Spleen (tissue), 7 donors: ENCODE results near the gene EXTL1.

Experiments used
- CTCF ChIP-seq, 11 experiments: fragments of 200-600 bp in 7 of 11; fragments of 450-650 bp in 4 of 11; sonication (generic) in 4 of 11; IDR thresholded peaks in 8 of 11; conservative IDR thresholded peaks in 3 of 11; 1 replicate in 7 of 11; 2 replicates in 4 of 11; pipeline versions ENCODE4 v1.4.0 to v1.8.0; 2016 to 2021; ENCODE audit warnings: antibody characterized with exemption in 11 of 11, inconsistent platforms in 4 of 11, mild to moderate bottlenecking in 1 of 11
- POLR2A ChIP-seq, 3 donors: fragments of 450-650 bp; IDR thresholded peaks; one replicate each; pipeline ENCODE4 v1.5.1; 2017; ENCODE audit warnings: antibody characterized with exemption in 3 of 3, mild to moderate bottlenecking in 1 of 3
- POLR2AphosphoS5 ChIP-seq, 3 donors: sonication (generic); formaldehyde crosslinking; IDR thresholded peaks; one replicate each; pipeline ENCODE4 v1.5.1; 2017; ENCODE audit warnings: antibody characterized with exemption in 3 of 3
- donor health status: DM: no; HTN: no; CAD: no; lungs with moderate emphysema.
- donor health status: DM: no; HTN: no; CAD: no.
- donor health status: DM: no; HTN: no; CAD: no.

GRCh38 chr1:26037904-26038303 is 16.3 kb downstream of the EXTL1 start:
- TF ChIP-seq CTCF (IDR thresholded peaks at IDR 0.05 in 8 of 11, conservative IDR thresholded peaks at IDR 0.05 in 3 of 11) = no peak
- no peak for TF ChIP-seq POLR2A (IDR thresholded peaks at IDR 0.05)
- no peak for TF ChIP-seq POLR2AphosphoS5 (IDR thresholded peaks at IDR 0.05)
